Measurements from ENCODE around the gene DHRS7C. TPM values are rescaled to one million over a fixed set of nuclear protein-coding genes. Genes with fewer than 3 reads are reported as not detected.

The DHRS7C gene
- total and polyA plus RNA-seq, 7 experiments from 2014 or later, result not detected

DNA sequence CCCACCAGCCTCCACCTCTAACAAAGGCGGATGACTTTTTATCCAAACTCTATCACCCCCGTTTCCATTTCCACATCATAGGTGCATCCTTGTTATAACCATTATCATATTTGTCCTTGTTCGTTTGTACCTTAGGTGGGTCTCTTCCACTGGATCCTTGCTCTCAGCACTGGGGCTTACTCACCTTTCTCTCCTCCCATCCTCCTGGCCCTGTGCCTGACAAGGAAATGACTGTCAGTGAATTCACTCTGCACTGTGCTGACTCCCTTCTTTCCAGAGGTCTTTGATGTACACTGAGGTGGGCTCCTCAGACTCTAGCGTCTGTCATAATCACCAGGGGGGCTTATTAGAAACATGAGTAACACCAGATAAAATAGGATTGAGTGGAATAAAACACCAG is 27.4 kb upstream of the DHRS7C start:
- Mint-ChIP-seq H3K4me3 (no peak overlapping the region), H3K9me3 (peaks cover 0 to 11% (median 4%) of the 10 kb centered on the region in 11 donors), H3K4me1 (no peaks in the 10 kb centered on the region), H3K36me3 (no peaks in the 10 kb centered on the region), H3K27me3 (peaks cover 0 to 28% (median 15%) of the 10 kb centered on the region in 5 donors), H3K27ac (no peak overlapping the region)
- no peaks in the 10 kb centered on the region for H3K4me1 ChIP-seq (ENCODE audit: control insufficient read depth in 2 of 2, insufficient read depth in 2 of 2, low read length in 2 of 2)
- DNase-seq (no peak), ATAC-seq (no peak)
- H3K36me3 ChIP-seq (ENCODE audit: control insufficient read depth in 2 of 3, insufficient read depth in 3 of 3, low read length in 3 of 3), result no peaks in the 10 kb centered on the region
- no peaks in the 10 kb centered on the region for H3K9me3 ChIP-seq (ENCODE audit: control insufficient read depth in 2 of 3, low read length in 3 of 3)
- POLR2A ChIA-PET, result no interaction called here
- no peak overlapping the region for H3K27ac ChIP-seq (ENCODE audit: low read depth, low read length)
- H3K4me3 ChIP-seq (ENCODE audit: low read length), result no peak overlapping the region
- no peaks in the 10 kb centered on the region for H3K27me3 ChIP-seq (ENCODE audit: control insufficient read depth in 2 of 2, insufficient read depth in 2 of 2, low read length in 2 of 2)
- CTCF ChIA-PET, result no interaction called here
- intact Hi-C loops (cut with micrococcal nuclease), result no loop called here

DNA sequence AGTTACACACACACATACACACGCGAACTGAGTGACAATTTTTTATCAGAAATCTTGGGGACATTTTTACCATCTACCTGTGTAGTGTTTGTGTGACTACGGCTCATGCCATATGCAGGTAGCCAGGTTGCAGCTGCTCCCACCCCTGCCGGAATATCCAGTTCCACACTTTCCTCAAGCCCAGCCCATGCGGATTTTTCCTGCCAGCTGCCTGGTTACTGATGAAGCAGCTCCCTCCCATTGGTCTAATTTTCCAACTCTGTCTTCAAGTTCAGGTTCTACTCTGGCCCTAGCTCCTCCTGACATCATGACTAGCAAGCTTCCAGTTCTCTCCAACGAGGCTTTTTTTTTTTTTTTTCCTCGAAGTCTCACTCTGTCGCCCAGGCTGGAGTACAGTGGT is 25.7 kb upstream of the DHRS7C start:
- CTCF ChIA-PET, result no interaction called here
- no peak for ATAC-seq
- Mint-ChIP-seq H3K36me3 (no peaks in the 10 kb centered on the region), H3K27ac (no peak overlapping the region), H3K27me3 (peaks cover 0 to 22% (median 13%) of the 10 kb centered on the region in 5 donors), H3K4me1 (no peaks in the 10 kb centered on the region), H3K4me3 (no peak overlapping the region), H3K9me3 (peaks cover 0 to 6% (median 2%) of the 10 kb centered on the region in 11 donors)
- DNase-seq, result no peak
- POLR2A ChIA-PET, result no interaction called here
- Histone ChIP-seq H3K4me3 (ENCODE audit: low read length) (no peak overlapping the region), H3K4me1 (ENCODE audit: control insufficient read depth in 2 of 2, insufficient read depth in 2 of 2, low read length in 2 of 2) (no peaks in the 10 kb centered on the region), H3K27ac (ENCODE audit: low read depth, low read length) (no peak overlapping the region), H3K9me3 (ENCODE audit: control insufficient read depth in 2 of 3, low read length in 3 of 3) (no peaks in the 10 kb centered on the region), H3K27me3 (ENCODE audit: control insufficient read depth in 2 of 2, insufficient read depth in 2 of 2, low read length in 2 of 2) (no peaks in the 10 kb centered on the region), H3K36me3 (ENCODE audit: control insufficient read depth in 2 of 3, insufficient read depth in 3 of 3, low read length in 3 of 3) (no peaks in the 10 kb centered on the region)
- intact Hi-C loops (cut with micrococcal nuclease), result no loop called here

- intact Hi-C loops (cut with micrococcal nuclease), result no loop called here
- H3K9me3 ChIP-seq (ENCODE audit: control insufficient read depth in 2 of 3, low read length in 3 of 3), result no peaks in the 10 kb centered on the region
- Mint-ChIP-seq H3K4me1 (no peaks in the 10 kb centered on the region), H3K27ac (no peak overlapping the region), H3K4me3 (no peak overlapping the region), H3K27me3 (peaks cover 0 to 19% (median 11%) of the 10 kb centered on the region in 5 donors), H3K36me3 (no peaks in the 10 kb centered on the region), H3K9me3 (peaks cover 0 to 10% (median 2%) of the 10 kb centered on the region in 11 donors)
- DNase-seq (no peak), ATAC-seq (no peak)
- H3K4me3 ChIP-seq (ENCODE audit: low read length), result no peak overlapping the region
- H3K27ac ChIP-seq (ENCODE audit: low read depth, low read length), result no peak overlapping the region
- POLR2A ChIA-PET, result no interaction called here
- CTCF ChIA-PET, result no interaction called here
- H3K4me1 ChIP-seq (ENCODE audit: control insufficient read depth in 2 of 2, insufficient read depth in 2 of 2, low read length in 2 of 2), result no peaks in the 10 kb centered on the region
- no peaks in the 10 kb centered on the region for H3K36me3 ChIP-seq (ENCODE audit: control insufficient read depth in 2 of 3, insufficient read depth in 3 of 3, low read length in 3 of 3)
- no peaks in the 10 kb centered on the region for H3K27me3 ChIP-seq (ENCODE audit: control insufficient read depth in 2 of 2, insufficient read depth in 2 of 2, low read length in 2 of 2)
Observed at GRCh38 chr17:9816472-9816871, 25.1 kb upstream of the DHRS7C start.

- no peaks in the 10 kb centered on the region for H3K4me1 ChIP-seq (ENCODE audit: control insufficient read depth in 2 of 2, insufficient read depth in 2 of 2, low read length in 2 of 2)
- no peak overlapping the region for H3K4me3 Mint-ChIP-seq
- H3K36me3 Mint-ChIP-seq, result no peaks in the 10 kb centered on the region
- ATAC-seq (no peak), DNase-seq (no peak)
- CTCF ChIA-PET, result no interaction called here
- POLR2A ChIA-PET, result no interaction called here
- intact Hi-C loops (cut with micrococcal nuclease), result no loop called here
- no peak overlapping the region for H3K27ac Mint-ChIP-seq
- H3K4me3 ChIP-seq (ENCODE audit: low read length), result no peak overlapping the region
- H3K27me3 Mint-ChIP-seq, result peaks cover 0 to 19% (median 11%) of the 10 kb centered on the region in 5 donors
- H3K4me1 Mint-ChIP-seq, result no peaks in the 10 kb centered on the region
- no peak overlapping the region for H3K27ac ChIP-seq (ENCODE audit: low read depth, low read length)
- peaks cover 0 to 17% (median 2%) of the 10 kb centered on the region in 11 donors for H3K9me3 Mint-ChIP-seq
- no peaks in the 10 kb centered on the region for H3K9me3 ChIP-seq (ENCODE audit: control insufficient read depth in 2 of 3, low read length in 3 of 3)
- H3K36me3 ChIP-seq (ENCODE audit: control insufficient read depth in 2 of 3, insufficient read depth in 3 of 3, low read length in 3 of 3), result no peaks in the 10 kb centered on the region
- no peaks in the 10 kb centered on the region for H3K27me3 ChIP-seq (ENCODE audit: control insufficient read depth in 2 of 2, insufficient read depth in 2 of 2, low read length in 2 of 2)
Observed at GRCh38 chr17:9814337-9814945, 23.0 kb upstream of the DHRS7C start.

DNA sequence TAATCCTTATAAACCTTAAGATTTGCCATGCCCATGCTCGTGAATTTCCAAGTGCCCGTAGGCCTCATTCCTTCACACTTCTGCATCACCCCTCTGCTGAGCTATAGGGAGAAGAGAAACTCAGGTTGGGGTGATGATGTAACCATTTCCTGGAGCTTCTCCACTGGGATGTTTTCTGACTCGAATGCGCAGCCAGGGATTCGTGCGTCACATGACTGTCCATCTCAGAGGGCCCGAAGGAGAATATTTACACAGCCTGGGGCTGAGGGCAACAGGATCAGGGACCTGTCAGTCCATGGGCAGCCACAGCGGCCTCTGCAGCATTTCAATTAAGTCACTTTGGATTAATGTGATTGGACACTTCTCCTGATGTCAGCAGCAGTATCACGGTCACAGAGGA is 21.8 kb upstream of the DHRS7C start:
- DNase-seq (no peak), ATAC-seq (no peak)
- intact Hi-C loops (cut with micrococcal nuclease), result no loop called here
- Histone ChIP-seq H3K27me3 (ENCODE audit: control insufficient read depth in 2 of 2, insufficient read depth in 2 of 2, low read length in 2 of 2) (no peaks in the 10 kb centered on the region), H3K4me1 (ENCODE audit: control insufficient read depth in 2 of 2, insufficient read depth in 2 of 2, low read length in 2 of 2) (no peaks in the 10 kb centered on the region), H3K9me3 (ENCODE audit: control insufficient read depth in 2 of 3, low read length in 3 of 3) (no peaks in the 10 kb centered on the region), H3K36me3 (ENCODE audit: control insufficient read depth in 2 of 3, insufficient read depth in 3 of 3, low read length in 3 of 3) (no peaks in the 10 kb centered on the region), H3K27ac (ENCODE audit: low read depth, low read length) (no peak overlapping the region), H3K4me3 (ENCODE audit: low read length) (no peak overlapping the region)
- ChIA-PET CTCF (no interaction called here), POLR2A (no interaction called here)
- Mint-ChIP-seq H3K9me3 (peaks cover 0 to 17% (median 2%) of the 10 kb centered on the region in 11 donors), H3K27me3 (peaks cover 0 to 15% (median 7%) of the 10 kb centered on the region in 5 donors), H3K27ac (no peak overlapping the region), H3K4me1 (no peaks in the 10 kb centered on the region), H3K36me3 (no peaks in the 10 kb centered on the region), H3K4me3 (no peak overlapping the region)

- no peak overlapping the region for H3K27ac ChIP-seq (ENCODE audit: low read depth, low read length)
- no peak overlapping the region for H3K4me3 ChIP-seq (ENCODE audit: low read length)
- Mint-ChIP-seq H3K9me3 (peaks cover 0 to 17% (median 1%) of the 10 kb centered on the region in 11 donors), H3K27ac (no peak overlapping the region), H3K27me3 (peaks cover 0 to 15% (median 7%) of the 10 kb centered on the region in 5 donors), H3K4me1 (no peaks in the 10 kb centered on the region), H3K4me3 (no peak overlapping the region), H3K36me3 (no peaks in the 10 kb centered on the region)
- H3K9me3 ChIP-seq (ENCODE audit: control insufficient read depth in 2 of 3, low read length in 3 of 3), result no peaks in the 10 kb centered on the region
- ATAC-seq, result no peak
- no peak for DNase-seq
- ChIA-PET CTCF (no interaction called here), POLR2A (no interaction called here)
- intact Hi-C loops (cut with micrococcal nuclease), result no loop called here
- no peaks in the 10 kb centered on the region for H3K36me3 ChIP-seq (ENCODE audit: control insufficient read depth in 2 of 3, insufficient read depth in 3 of 3, low read length in 3 of 3)
- no peaks in the 10 kb centered on the region for H3K4me1 ChIP-seq (ENCODE audit: control insufficient read depth in 2 of 2, insufficient read depth in 2 of 2, low read length in 2 of 2)
- no peaks in the 10 kb centered on the region for H3K27me3 ChIP-seq (ENCODE audit: control insufficient read depth in 2 of 2, insufficient read depth in 2 of 2, low read length in 2 of 2)
Observed at GRCh38 chr17:9811537-9811936, 20.1 kb upstream of the DHRS7C start.

DNA sequence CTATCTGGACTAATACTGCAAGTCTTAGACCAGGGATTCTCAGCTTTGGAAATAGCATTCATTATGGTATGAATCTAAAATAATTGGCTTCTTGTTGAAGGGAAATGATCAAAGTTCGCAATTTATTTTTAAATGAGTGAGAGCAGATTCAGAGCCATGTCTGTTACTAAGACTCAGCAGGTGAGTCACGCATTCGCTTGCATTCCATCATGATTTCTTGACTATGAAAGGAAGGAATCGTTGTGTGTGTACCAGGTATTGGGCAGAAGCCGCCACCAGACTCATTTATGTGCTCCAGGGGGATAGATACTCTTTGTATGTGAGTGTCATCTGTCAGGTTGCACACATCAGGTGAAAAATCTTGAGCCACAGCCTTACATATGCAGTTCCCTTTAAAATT is 19.7 kb upstream of the DHRS7C start:
- ATAC-seq (no peak), DNase-seq (no peak)
- H3K27ac ChIP-seq (ENCODE audit: low read depth, low read length), result no peak overlapping the region
- CTCF ChIA-PET, result no interaction called here
- H3K36me3 ChIP-seq (ENCODE audit: control insufficient read depth in 2 of 3, insufficient read depth in 3 of 3, low read length in 3 of 3), result no peaks in the 10 kb centered on the region
- no peak overlapping the region for H3K27ac Mint-ChIP-seq
- H3K4me1 ChIP-seq (ENCODE audit: control insufficient read depth in 2 of 2, insufficient read depth in 2 of 2, low read length in 2 of 2), result no peaks in the 10 kb centered on the region
- no peaks in the 10 kb centered on the region for H3K27me3 ChIP-seq (ENCODE audit: control insufficient read depth in 2 of 2, insufficient read depth in 2 of 2, low read length in 2 of 2)
- POLR2A ChIA-PET, result no interaction called here
- no peaks in the 10 kb centered on the region for H3K4me1 Mint-ChIP-seq
- no peaks in the 10 kb centered on the region for H3K36me3 Mint-ChIP-seq
- H3K4me3 ChIP-seq (ENCODE audit: low read length), result no peak overlapping the region
- intact Hi-C loops (cut with micrococcal nuclease), result no loop called here
- H3K9me3 Mint-ChIP-seq, result peaks cover 0 to 17% (median 0%) of the 10 kb centered on the region in 11 donors
- no peaks in the 10 kb centered on the region for H3K9me3 ChIP-seq (ENCODE audit: control insufficient read depth in 2 of 3, low read length in 3 of 3)
- peaks cover 0 to 15% (median 7%) of the 10 kb centered on the region in 5 donors for H3K27me3 Mint-ChIP-seq
- no peak overlapping the region for H3K4me3 Mint-ChIP-seq

Measured in naive thymus-derived CD4-positive, alpha-beta T cell (primary cell).